ENCODE results near the gene ZNF835. TPM values are rescaled to one million over a fixed set of nuclear protein-coding genes. Genes with fewer than 3 reads are reported as not detected.

The ZNF835 gene
- total and polyA plus RNA-seq, 2 of the 13 experiments (the other 11 are each of a cell fraction or from before 2014, with no cell fraction given) = not detected

DNA sequence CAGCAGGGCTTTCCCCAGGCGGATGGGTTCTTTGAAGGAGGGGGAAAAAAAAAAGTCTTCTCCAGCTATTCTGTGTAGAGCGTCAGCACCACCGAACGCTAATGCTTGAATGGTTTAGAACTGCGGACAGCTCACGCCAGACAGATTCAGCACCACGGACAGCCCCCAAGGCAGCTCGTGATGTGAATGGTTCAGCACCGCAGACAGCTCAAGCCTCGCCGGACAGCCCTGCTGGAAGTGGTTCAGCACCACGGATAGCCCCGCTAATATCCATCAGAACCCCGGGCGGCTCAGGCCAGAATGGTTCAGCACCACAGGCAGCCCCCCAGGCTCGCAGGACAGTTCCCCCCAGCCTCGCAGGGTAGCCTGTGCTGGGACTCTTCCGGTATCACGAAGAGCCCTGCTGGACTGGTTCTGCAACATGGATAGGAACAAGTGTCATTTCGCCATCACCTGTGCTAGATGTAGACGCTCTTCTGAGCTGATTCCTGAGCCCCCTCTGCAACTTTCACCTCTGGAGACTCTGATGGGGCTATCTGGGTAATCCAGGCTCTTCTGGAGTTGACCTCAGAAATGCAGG lies 33.5 kb downstream of the ZNF835 start (continued):
- TF ChIP-seq ZNF619 (CRISPR knock-in tag; IDR thresholded peaks at IDR 0.05) (peak; percentile 95; the same call in 1 of the 2 replicates), ELF3 (CRISPR knock-in tag; IDR thresholded peaks at IDR 0.05) (peak; percentile 98), KMT2B (CRISPR knock-in tag; IDR thresholded peaks at IDR 0.05) (peak; percentile 96), CENPT (CRISPR knock-in tag; IDR thresholded peaks at IDR 0.05; ENCODE audit: low read depth) (peak; percentile 99), MBNL3 (CRISPR knock-in tag; conservative IDR thresholded peaks at IDR 0.05) (no peak), KLF11 (CRISPR knock-in tag; IDR thresholded peaks at IDR 0.05) (peak; percentile 100), FOXC1 (CRISPR knock-in tag; IDR thresholded peaks at IDR 0.05; ENCODE audit: borderline replicate concordance) (peak; percentile 100), MAZ (IDR thresholded peaks at IDR 0.05; ENCODE audit: borderline replicate concordance, low read depth, low read length) (no peak), MAZ (CRISPR knock-in tag; IDR thresholded peaks at IDR 0.05; ENCODE audit: low read depth) (peak; percentile 97), IRX3 (CRISPR knock-in tag; IDR thresholded peaks at IDR 0.05; ENCODE audit: borderline replicate concordance, low read depth) (peak; percentile 100), KAT7 (CRISPR knock-in tag; IDR thresholded peaks at IDR 0.05; ENCODE audit: borderline replicate concordance) (peak; percentile 90; the same call in 1 of the 2 replicates), NBN (conservative IDR thresholded peaks at IDR 0.05) (no peak), ZSCAN9 (CRISPR knock-in tag; IDR thresholded peaks at IDR 0.05; ENCODE audit: borderline replicate concordance) (peak; percentile 100), ZNF816 (CRISPR knock-in tag; IDR thresholded peaks at IDR 0.05; ENCODE audit: borderline replicate concordance) (peak; percentile 100), ZNF121 (CRISPR knock-in tag; IDR thresholded peaks at IDR 0.05) (peak; percentile 78), RBM22 (optimal IDR thresholded peaks at IDR 0.05; ENCODE audit: low read length) (no peak), NR1H2 (CRISPR knock-in tag; IDR thresholded peaks at IDR 0.05; ENCODE audit: borderline replicate concordance, low read depth) (peak; percentile 99), PHF20 (CRISPR knock-in tag; IDR thresholded peaks at IDR 0.05) (peak; percentile 83), ZNF546 (CRISPR knock-in tag; conservative IDR thresholded peaks at IDR 0.05) (peak; percentile 100), ZNF136 (CRISPR knock-in tag; IDR thresholded peaks at IDR 0.05; ENCODE audit: low read depth) (peak; percentile 96; the same call in 1 of the 2 replicates), ARNT (IDR thresholded peaks at IDR 0.05) (no peak), GATAD2A (CRISPR knock-in tag; IDR thresholded peaks at IDR 0.05) (peak; percentile 85)
- TF ChIP-seq, protein P1, sequence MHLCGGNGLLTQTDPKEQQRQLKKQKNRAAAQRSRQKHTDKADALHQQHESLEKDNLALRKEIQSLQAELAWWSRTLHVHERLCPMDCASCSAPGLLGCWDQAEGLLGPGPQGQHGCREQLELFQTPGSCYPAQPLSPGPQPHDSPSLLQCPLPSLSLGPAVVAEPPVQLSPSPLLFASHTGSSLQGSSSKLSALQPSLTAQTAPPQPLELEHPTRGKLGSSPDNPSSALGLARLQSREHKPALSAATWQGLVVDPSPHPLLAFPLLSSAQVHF (CRISPR knock-in tag; IDR thresholded peaks at IDR 0.05) = peak; percentile 99
- TF ChIP-seq, protein P2, sequence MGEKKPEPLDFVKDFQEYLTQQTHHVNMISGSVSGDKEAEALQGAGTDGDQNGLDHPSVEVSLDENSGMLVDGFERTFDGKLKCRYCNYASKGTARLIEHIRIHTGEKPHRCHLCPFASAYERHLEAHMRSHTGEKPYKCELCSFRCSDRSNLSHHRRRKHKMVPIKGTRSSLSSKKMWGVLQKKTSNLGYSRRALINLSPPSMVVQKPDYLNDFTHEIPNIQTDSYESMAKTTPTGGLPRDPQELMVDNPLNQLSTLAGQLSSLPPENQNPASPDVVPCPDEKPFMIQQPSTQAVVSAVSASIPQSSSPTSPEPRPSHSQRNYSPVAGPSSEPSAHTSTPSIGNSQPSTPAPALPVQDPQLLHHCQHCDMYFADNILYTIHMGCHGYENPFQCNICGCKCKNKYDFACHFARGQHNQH (CRISPR knock-in tag; IDR thresholded peaks at IDR 0.05) = peak; percentile 99
- TF ChIP-seq, protein P3, sequence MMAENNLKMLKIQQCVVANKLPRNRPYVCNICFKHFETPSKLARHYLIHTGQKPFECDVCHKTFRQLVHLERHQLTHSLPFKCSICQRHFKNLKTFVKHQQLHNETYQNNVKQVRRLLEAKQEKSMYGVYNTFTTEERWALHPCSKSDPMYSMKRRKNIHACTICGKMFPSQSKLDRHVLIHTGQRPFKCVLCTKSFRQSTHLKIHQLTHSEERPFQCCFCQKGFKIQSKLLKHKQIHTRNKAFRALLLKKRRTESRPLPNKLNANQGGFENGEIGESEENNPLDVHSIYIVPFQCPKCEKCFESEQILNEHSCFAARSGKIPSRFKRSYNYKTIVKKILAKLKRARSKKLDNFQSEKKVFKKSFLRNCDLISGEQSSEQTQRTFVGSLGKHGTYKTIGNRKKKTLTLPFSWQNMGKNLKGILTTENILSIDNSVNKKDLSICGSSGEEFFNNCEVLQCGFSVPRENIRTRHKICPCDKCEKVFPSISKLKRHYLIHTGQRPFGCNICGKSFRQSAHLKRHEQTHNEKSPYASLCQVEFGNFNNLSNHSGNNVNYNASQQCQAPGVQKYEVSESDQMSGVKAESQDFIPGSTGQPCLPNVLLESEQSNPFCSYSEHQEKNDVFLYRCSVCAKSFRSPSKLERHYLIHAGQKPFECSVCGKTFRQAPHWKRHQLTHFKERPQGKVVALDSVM (CRISPR knock-in tag; IDR thresholded peaks at IDR 0.05) = peak; percentile 81
- TF ChIP-seq, protein P4, sequence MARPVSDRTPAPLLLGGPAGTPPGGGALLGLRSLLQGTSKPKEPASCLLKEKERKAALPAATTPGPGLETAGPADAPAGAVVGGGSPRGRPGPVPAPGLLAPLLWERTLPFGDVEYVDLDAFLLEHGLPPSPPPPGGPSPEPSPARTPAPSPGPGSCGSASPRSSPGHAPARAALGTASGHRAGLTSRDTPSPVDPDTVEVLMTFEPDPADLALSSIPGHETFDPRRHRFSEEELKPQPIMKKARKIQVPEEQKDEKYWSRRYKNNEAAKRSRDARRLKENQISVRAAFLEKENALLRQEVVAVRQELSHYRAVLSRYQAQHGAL (CRISPR knock-in tag; IDR thresholded peaks at IDR 0.05; ENCODE audit: not compliant biosample characterization) = peak; percentile 100
- TF ChIP-seq, protein P5, sequence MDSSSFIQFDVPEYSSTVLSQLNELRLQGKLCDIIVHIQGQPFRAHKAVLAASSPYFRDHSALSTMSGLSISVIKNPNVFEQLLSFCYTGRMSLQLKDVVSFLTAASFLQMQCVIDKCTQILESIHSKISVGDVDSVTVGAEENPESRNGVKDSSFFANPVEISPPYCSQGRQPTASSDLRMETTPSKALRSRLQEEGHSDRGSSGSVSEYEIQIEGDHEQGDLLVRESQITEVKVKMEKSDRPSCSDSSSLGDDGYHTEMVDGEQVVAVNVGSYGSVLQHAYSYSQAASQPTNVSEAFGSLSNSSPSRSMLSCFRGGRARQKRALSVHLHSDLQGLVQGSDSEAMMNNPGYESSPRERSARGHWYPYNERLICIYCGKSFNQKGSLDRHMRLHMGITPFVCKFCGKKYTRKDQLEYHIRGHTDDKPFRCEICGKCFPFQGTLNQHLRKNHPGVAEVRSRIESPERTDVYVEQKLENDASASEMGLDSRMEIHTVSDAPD (CRISPR knock-in tag; IDR thresholded peaks at IDR 0.05) = peak; percentile 86; the same call in 1 of the 2 replicates
